Measurements from ENCODE around the gene IFNA4.
A peak's percentile ranks its signal among the peaks of the same experiment; 100 is the strongest.
"Not testable (repeated sequence)": the region's sequence is repeated elsewhere in the genome, so short reads cannot be mapped to it uniquely, and the experiment has no call there.

The IFNA4 gene

DNA sequence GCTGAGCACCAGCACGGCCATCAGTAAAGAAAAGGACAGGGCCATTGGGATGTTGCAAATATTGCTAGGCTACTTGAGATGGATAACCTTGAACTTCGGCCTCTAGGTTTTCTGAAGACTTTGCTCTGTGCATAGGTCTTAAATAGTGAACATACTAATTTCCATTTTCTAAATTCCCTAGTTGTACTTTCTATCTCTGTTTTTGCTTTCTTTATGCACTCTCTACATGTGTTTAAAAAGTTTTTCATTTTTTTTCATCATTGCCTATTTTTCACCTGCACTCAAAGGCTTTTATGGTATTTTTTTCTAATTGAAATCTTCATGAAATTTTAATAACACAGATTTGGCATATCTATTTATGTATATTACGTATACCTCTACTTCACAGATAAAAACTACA lies at the start of gene IFNA4:
TSS of gene IFNA4 (minus strand) at position 101 of the 400 bp plus-strand sequence. CDS start at position 45, 56 bp downstream.
- DNase-seq: not testable (repeated sequence)

DNA sequence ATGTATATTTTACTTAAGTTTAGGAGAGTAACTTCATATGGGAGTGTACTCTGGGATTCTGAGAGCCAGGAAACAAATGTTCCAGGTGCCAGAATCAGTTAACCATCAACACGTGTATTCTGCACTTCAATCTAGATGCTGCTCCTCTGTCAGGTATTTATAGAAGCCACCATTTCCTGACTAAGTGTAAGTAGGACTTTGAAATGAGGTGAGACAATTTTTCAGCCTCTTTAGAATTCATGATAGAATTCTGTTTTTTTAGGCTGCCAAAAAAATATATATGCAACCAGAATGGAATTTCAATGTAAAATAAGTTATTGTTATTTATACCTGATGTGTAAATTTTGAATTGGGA lies 49.0 kb upstream of the IFNA4 start:
- not testable (repeated sequence) for DNase-seq

DNA sequence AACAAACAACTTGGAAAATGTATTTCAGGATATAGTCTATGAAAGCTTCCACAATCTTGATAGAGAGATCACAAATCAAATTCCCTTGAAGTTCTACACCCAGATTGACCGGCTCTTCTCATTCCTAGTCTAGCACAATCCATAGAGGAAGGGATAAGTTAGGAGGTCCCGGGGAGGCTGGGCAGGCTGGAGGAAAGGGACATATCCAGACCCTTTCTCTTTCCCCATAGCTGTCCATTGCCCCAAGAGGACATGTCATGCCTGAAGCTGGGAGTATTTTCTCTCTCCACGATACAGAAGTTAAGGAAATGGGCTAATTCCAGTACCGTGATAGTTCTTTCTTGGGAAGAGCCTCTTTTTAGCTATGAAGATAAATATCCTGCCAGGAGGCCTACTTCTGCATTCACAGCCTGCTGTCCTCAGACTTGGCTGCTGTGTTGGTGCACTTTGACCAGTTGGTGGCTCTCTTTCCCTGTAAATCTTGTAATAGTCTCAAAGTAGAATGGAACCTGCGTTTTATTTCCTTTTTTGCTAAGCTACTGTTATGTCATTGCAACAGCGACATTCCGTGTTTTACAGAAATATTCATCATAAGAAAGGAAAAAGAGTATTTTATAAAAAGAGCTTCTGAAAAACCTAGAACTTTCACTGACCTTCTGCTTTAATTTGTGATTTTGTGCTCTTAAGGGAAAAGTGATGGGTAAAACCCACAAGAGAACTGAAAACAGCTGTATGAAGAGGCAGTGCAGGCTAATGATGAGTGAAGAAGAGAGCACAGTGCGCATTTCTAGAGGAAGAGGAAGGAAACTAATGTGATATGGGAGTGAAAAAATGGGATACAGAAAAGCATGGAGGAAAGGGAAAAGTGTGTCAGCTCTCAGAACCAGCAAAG lies 48.3 kb upstream of the IFNA4 start:
- not testable (repeated sequence) for DNase-seq

DNA sequence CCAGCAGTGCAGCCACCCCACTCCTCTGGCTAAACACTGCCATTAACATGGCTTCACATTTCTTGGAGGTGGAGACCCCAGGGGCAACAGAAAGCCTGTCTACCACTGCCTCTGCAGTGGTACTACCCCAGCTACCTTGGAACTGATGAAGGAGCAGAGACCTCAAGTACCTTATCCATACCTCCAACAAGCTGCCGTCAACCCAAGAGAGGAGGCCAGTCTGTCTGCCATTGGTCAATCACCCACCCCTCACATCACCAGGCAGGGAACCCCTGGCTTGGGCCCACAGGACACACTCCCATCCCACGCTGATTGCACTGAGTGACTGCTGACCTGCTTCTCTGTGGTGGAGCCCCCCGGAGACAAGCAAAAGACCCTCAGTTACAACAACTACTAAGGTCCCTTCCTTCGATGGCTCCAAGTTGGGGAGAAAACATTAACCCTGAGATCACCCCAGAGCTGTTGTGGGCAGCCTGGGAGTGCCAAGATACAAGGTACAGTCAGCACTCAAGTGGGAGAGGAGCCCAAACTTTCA lies 46.8 kb upstream of the IFNA4 start:
- no peak for DNase-seq

DNA sequence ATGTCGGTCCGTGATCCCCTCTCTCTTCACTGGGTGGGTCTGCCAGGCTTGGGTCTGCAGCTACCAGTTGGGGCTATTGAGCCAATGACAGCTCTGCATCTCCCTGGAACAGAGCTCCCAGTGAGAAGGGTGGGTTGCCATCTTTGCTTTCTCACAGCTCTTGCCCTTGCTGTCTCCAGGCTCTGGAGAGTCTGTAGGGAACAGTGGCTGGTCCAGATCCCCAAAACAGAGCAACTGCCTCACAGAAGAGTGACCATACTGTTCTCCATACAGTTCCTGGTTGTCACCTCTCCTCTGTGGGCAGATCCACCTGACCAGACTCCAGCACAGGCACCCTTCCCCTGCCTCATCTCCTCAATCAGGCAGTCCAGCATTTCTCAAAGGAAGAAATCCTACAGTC lies 45.9 kb upstream of the IFNA4 start:
- no peak for DNase-seq

DNA sequence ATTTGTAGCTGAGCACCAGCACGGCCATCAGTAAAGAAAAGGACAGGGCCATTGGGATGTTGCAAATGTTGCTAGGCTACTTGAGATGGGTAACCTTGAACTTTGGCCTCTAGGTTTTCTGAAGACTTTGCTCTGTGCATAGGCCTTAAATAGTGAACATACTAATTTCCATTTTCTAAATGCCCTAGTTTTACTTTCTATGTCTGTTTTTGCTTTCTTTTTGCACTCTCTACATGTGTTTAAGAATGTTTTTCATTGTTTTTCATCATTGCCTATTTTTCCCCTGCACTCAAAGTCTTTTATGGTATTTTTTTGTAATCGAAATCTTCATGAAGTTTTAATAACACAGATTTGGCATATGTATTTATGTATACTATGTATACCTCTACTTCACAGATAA lies 40.7 kb upstream of the IFNA4 start, which contains the start of gene IFNA17:
TSS of gene IFNA17 (minus strand) at position 101 of the 400 bp plus-strand sequence. CDS start at position 52, 49 bp downstream.
- no peak for DNase-seq

DNA sequence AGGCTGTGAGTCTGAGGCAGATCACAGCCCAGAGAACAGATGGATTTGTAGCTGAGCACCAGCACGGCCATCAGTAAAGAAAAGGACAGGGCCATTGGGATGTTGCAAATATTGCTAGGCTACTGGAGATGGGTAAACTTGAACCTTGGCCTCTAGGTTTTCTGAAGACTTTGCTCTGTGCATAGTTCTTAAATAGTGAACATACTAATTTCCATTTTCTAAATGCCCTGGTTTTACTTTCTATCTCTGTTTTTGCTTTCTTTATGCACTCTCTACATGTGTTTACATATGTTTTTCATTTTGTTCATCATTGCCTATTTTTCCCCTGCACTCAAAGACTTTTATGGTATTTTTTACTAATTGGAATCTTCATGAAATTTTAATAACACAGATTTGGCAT lies 29.8 kb upstream of the IFNA4 start, which contains the start of gene IFNA16:
TSS of gene IFNA16 (minus strand) at position 101 of the 400 bp plus-strand sequence. CDS start at position 95, 6 bp downstream.
- not testable (repeated sequence) for DNase-seq

DNA sequence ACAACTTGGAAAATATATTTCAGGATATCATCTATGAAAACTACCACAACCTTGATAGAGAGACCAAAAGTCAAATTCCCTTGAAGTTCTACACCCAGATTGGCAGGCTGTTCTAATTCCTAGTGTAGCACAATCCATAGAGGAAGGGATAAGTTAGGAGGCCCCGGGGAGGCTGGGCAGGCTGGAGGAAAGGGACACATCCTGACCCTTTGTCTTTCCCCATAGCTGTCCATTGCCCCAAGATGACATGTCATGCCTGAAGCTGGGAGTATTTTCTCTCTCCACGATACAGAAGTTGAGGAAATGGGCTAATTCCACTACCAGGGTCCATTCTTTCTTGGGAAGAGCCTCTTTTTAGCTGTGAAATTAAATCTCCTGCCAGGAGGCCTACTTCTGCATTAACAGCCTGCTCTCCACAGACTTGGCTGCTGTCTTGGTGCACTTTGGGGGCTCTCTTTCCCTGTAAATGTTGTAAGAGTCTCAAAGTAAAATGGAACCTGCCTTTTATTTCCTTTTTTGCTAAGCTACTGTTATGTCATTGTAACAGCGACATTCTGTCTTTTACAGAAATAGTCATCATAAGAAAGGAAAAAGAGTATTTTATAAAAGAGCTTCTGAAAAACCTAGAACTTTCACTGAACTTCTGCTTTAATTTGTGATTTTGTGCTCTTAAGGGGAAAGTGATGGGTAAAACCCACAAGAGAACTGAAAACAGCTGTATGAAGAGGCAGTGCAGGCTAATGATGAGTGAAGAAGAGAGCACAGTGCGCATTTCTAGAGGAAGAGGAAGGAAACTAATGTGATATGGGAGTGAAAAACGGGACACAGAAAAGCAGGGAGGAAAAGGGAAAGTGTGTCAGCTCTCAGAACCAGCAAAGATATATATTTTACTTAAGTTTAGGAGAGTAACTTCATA lies 26.3 kb upstream of the IFNA4 start:
- not testable (repeated sequence) for DNase-seq

DNA sequence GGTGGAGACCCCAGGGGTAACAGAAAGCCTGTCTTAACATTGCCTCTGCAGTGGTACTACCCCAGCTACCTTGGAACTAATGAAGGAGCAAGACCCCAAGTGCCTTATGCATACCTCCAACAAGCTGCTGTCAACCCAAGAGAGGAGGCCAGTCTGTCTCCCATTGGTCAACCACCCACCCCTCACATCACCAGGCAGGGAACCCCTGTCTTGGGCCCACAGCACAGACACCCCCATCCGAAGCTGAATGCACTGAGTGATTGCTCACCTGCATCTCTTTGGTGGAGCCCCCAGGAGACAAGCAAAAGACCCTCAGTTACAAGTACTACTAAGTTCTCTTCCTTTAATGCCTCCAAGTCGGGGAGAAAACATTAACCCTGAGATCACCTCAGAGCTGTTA lies 24.8 kb upstream of the IFNA4 start:
- not testable (repeated sequence) for DNase-seq

DNA sequence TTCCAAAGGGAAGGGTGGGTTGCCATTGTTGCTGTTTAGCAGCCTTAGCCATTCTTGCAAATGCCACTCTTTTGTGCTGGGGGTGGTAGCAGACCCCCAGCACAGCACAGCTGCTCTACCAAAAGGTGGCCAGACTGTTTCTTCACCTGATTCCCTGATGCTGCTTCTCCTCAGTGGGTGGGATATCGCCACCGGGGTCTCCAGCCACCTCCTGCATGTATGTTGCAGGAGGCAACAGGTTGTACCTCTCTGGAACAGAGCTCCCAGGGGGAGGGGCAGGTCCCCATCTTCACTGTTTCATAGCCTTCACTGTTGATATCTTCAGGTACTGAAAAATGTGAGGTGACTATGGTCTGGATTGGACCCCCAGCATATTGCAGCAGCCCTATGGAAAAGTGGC lies 23.4 kb upstream of the IFNA4 start:
- DNase-seq: not testable (repeated sequence)

DNA sequence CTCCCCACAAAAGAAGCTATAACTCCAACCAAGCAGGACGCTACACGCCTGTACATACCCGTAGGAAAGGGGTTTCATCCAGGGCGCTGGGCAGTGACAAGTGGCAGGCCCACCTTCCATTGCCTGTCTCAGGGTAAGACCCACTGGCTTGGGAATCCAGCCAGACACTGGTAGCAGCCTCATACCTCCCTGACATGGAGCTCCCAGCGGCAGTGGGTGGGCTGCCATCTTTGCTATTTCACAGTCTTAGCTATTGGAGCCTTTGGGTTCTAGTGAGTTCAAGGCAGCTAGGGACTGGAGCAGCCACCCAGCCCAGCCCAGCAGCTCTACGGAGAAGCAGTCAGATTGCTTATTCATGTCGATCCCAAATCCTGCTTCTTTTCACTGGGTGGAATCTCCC lies 22.9 kb upstream of the IFNA4 start:
- DNase-seq: peak; percentile 34

DNA sequence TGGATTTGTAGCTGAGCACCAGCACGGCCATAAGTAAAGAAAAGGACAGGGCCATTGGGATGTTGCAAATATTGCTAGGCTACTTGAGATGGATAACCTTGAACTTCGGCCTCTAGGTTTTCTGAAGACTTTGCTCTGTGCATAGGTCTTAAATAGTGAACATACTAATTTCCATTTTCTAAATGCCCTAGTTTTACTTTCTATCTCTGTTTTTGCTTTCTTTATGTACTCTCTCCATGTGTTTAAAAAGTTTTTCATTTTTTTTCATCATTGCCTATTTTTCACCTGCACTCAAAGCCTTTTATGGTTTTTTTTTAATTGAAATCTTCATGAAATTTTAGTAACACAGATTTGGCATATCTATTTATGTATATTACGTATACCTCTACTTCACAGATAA lies 19.7 kb upstream of the IFNA4 start, which contains the start of gene IFNA10:
TSS of gene IFNA10 (minus strand) at position 101 of the 400 bp plus-strand sequence. CDS start at position 55, 46 bp downstream.
- DNase-seq: not testable (repeated sequence)

DNA sequence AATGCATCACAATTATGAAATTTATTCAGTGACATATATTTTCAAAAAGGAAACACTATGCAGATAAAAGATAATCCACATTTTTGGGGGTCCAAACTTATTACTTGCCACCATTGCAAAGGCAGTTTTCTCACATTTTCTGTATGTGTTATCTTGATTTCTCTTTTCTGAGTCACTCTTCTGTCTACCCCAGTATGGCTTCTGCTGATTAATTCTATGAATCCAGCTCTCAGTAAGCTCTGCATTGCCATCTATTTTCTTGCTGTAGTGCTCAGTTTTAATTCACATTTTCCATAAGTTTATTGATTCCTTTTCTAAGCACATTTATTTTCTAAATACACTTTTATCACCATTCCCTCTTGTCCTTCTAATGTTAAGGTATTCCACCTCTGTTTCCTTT lies 17.8 kb upstream of the IFNA4 start:
- DNase-seq: no peak

DNA sequence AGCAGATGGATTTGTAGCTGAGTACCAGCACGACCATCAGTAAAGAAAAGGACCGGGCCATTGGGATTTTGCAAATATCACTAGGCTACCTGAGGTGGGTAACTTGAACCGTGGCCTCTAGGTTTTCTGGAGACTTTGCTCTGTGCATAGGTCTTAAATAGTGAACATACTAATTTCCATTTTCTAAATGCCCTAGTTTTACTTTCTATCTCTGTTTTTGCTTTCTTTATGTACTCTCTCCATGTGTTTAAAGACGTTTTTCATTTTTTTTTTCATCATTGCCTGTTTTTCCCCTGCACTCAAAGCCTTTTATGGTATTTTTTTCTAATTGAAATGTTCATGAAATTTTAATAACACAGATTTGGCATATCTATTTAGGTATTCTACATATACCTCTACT lies 14.7 kb upstream of the IFNA4 start, which contains the start of gene IFNA7:
TSS of gene IFNA7 (minus strand) at position 101 of the 400 bp plus-strand sequence. CDS start at position 61, 40 bp downstream.
- peak; percentile 41 for DNase-seq

DNA sequence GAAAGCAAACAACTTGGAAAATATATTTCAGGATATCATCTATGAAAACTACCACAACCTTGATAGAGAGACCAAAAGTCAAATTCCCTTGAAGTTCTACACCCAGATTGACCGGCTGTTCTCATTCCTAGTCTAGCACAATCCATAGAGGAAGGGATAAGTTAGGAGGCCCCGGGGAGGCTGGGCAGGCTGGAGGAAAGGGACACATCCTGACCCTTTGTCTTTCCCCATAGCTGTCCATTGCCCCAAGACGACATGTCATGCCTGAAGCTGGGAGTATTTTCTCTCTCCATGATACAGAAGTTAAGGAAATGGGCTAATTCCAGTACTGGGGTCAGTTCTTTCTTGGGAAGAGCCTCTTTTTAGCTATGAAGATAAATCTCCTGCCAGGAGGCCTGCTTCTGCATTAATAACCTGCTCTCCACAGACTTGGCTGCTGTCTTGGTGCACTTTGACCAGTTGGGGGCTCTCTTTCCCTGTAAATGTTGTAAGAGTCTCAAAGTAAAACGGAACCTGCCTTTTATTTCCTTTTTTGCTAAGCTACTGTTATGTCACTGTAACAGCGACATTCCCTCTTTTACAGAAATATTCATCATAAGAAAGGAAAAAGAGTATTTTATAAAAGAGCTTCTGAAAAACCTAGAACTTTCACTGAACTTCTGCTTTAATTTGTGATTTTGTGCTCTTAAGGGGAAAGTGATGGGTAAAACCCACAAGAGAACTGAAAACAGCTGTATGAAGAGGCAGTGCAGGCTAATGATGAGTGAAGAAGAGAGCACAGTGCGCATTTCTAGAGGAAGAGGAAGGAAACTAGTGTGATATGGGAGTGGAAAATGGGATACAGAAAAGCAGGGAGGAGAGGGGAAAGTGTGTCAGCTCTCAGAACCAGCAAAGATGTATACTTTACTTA lies 7.7 kb upstream of the IFNA4 start:
- not testable (repeated sequence) for DNase-seq

DNA sequence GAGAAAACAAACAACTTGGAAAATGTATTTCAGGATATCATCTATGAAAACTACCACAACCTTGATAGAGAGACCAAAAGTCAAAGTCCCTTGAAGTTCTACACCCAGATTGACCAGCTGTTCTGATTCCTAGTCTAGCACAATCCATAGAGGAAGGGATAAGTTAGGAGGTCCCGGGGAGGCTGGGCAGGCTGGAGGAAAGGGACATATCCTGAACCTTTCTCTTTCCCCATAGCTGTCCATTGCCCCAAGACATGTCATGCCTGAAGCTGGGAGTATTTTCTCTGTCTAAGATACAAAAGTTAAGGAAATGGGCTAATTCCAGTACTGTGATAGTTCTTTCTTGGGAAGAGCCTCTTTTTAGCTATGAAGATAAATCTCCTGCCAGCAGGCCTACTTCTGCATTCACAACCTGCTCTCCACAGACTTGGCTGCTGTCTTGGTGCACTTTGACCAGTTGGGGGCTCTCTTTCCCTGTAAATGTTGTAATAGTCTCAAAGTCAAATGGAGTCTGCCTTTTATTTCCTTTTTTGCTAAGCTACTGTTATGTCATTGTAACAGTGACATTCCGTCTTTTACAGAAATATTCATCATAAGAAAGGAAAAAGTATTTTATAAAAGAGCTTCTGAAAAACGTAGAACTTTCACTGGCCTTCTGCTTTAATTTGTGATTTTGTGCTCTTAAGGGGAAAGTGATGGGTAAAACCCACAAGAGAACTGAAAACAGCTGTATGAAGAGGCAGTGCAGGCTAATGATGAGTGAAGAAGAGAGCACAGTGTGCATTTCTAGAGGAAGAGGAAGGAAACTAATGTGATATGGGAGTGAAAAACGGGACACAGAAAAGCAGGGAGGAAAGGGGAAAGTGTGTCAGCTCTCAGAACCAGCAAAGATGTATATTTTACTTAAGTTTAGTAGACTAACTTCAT lies 4.3 kb downstream of the IFNA4 start:
- DNase-seq: not testable (repeated sequence)

DNA sequence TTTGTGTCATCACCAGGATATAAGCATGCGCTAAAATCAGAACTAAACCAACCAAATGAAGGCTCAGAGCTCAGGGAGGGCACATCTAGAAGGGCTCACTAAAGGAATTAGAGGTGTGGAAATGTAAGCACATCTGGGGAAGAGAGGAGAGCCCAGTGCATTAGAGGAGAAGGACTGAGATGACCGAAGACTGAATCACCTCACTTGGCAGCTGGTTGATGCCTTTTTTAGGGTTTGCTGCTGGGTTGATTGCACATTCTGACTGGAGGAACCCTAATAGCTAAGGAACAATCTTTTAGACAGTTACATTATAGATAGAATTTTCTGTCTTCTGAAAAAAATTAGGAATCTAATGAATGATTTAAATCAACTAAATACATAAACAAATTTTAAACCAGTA lies 12.7 kb downstream of the IFNA4 start:
- DNase-seq: no peak

DNA sequence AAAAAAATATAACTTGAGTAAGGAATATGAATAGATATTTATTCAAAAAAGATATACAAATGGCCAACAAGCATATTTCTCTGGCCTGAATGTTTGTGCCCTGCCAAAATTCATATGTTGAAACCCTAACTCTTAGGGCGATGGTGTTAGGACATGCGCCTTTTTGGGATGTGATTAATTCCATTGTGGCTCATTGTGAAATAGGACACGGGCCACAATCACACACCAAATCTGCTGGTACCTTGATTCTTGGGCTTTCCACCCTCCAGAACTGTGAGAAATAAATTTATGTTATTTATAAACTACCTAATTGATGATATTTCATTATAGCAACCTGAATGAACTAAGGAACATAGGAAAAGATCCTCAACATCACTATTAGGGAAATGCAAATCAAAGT lies 15.2 kb downstream of the IFNA4 start:
- DNase-seq: no peak

DNA sequence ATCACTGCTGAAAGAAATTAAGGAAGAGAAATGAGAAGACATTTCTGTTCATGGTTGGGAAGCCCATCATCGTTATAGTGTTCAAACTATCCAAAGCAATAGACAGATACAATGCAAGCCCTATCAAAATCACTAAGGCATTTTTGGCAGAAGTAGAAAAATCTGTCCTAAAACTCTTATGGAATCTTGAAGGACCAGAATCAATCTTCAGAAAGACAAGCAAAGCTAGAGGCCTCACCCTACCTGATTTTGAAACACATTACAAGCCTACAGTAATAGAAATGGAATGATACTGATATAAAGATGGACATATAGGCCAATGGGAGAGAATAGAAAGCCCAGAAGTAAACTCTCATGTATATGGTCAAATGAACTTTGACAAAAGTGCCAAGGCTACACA lies 16.0 kb downstream of the IFNA4 start:
- no peak for DNase-seq

DNA sequence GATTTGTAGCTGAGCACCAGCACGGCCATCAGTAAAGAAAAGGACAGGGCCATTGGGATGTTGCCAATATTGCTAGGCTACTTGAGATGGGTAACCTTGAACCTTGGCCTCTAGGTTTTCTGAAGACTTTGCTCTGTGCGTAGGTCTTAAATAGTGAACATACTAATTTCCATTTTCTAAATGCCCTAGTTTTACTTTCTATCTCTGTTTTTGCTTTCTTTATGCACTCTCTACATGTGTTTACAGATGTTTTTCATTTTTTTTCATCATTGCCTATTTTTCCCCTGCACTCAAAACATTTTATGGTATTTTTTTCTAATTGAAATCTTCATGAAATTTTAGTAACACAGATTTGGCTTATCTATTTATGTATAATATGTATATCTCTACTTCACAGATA lies 20.8 kb downstream of the IFNA4 start, which contains the start of gene IFNA21:
TSS of gene IFNA21 (minus strand) at position 101 of the 400 bp plus-strand sequence. CDS start at position 53, 48 bp downstream.
- DNase-seq: not testable (repeated sequence)
